OCI-LY1 (cell line): ENCODE results near the gene KLF8.

Source experiments
- EZH2 ChIP-seq: fragments of 200-600 bp; sonication (generic), shearing (Covaris generic); IDR thresholded peaks from 2 replicates; pipeline ENCODE4 v1.8.0; 2017; ENCODE audit warnings: borderline replicate concordance, mixed run types, mild to moderate bottlenecking, antibody characterized with exemption, low read length, moderate library complexity, mixed read lengths
- TF ChIP-seq, protein P1 (sequence below): fragments of 200-600 bp; sonication (generic), shearing (Covaris generic); IDR thresholded peaks from 2 replicates; pipeline ENCODE4 v1.5.1; 2017; ENCODE audit warnings: mild to moderate bottlenecking, antibody characterized with exemption, low read length, moderate library complexity, mixed read lengths

DNA sequence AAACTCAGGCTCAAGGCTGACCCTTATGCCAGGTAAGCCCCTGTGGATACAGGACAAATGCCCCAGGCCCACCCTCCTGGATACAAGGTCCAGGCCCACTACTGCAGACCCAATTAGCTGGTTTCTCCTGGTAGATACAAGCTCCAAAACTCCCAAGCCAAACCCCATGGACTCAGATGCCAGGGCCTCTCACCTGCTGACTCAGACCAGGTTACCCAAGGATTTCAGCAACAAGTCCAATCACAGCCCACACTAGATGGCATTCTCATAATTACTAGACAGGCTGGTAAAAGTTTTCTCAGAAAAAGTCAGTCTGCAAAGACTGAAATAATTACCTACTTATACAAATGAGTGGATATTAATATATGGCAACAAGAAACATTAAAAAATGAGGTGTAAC lies 87.0 kb downstream of the KLF8 start:
- TF ChIP-seq, protein P1, sequence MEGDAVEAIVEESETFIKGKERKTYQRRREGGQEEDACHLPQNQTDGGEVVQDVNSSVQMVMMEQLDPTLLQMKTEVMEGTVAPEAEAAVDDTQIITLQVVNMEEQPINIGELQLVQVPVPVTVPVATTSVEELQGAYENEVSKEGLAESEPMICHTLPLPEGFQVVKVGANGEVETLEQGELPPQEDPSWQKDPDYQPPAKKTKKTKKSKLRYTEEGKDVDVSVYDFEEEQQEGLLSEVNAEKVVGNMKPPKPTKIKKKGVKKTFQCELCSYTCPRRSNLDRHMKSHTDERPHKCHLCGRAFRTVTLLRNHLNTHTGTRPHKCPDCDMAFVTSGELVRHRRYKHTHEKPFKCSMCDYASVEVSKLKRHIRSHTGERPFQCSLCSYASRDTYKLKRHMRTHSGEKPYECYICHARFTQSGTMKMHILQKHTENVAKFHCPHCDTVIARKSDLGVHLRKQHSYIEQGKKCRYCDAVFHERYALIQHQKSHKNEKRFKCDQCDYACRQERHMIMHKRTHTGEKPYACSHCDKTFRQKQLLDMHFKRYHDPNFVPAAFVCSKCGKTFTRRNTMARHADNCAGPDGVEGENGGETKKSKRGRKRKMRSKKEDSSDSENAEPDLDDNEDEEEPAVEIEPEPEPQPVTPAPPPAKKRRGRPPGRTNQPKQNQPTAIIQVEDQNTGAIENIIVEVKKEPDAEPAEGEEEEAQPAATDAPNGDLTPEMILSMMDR = no peak
- TF ChIP-seq EZH2 = no peak
